GM12878 (cell line): ENCODE data around the gene WTIP.

Source experiments
- CTCF ChIP-seq, 3 experiments: IDR thresholded peaks in 2 of 3; conservative IDR thresholded peaks in 1 of 3; 2 replicates each; pipeline ENCODE4 v1.5.1; 2011; ENCODE audit warnings: low read depth in 3 of 3, low read length in 3 of 3, mild to moderate bottlenecking in 3 of 3, control low read depth in 2 of 3, moderate library complexity in 2 of 3, inconsistent platforms in 1 of 3, mixed read lengths in 1 of 3; ENCODE audit not compliant: control insufficient read depth in 2 of 3, insufficient read depth in 1 of 3; ENCODE audit errors: extremely low read depth in 1 of 3
- EZH2 ChIP-seq: IDR thresholded peaks from 2 replicates; pipeline ENCODE4 v1.6.1; 2012; ENCODE audit warnings: low read depth, mild to moderate bottlenecking, control low read depth, inconsistent platforms, low read length, borderline replicate concordance; ENCODE audit not compliant: control insufficient read depth
- IRF3 ChIP-seq: fragments of 450-650 bp; IDR thresholded peaks from 2 replicates; pipeline ENCODE4 v1.6.1; 2014; ENCODE audit warnings: mild to moderate bottlenecking
- RFX5 ChIP-seq: IDR thresholded peaks from 2 replicates; pipeline ENCODE4 v1.6.1; 2011; ENCODE audit warnings: low read depth, low read length, improper control_type of control experiment
- TAF1 ChIP-seq: IDR thresholded peaks from 2 replicates; pipeline ENCODE4 v1.6.1; 2011; ENCODE audit warnings: mild to moderate bottlenecking, low read depth, low read length, borderline replicate concordance

- TF ChIP-seq CTCF (IDR thresholded peaks at IDR 0.05 in 2 of 3, conservative IDR thresholded peaks at IDR 0.05 in 1 of 3; ENCODE audit: control insufficient read depth in 2 of 3, extremely low read depth in 1 of 3, insufficient read depth in 1 of 3, low read depth in 3 of 3, low read length in 3 of 3) (no peak), RFX5 (no peak), IRF3 (no peak), TAF1 (no peak), EZH2 (no peak)
Measured at GRCh38 chr19:34436716-34437115, 44.8 kb upstream of the WTIP start.
